Lower leg skin (tissue), 3 donors: ENCODE measurements around the gene NRL.

Experiments used
- POLR2A ChIP-seq, 2 donors: fragments of 450-650 bp; IDR thresholded peaks; one replicate each; pipeline ENCODE4 v1.6.1; 2016 to 2017; ENCODE audit warnings: antibody characterized with exemption in 2 of 2, mild to moderate bottlenecking in 1 of 2, moderate library complexity in 1 of 2
- TF ChIP-seq, protein P1 (sequence below), 3 donors: fragments of 450-650 bp; IDR thresholded peaks; one replicate each; pipeline ENCODE4 v1.5.1; 2016; ENCODE audit warnings: antibody characterized with exemption in 3 of 3, mild to moderate bottlenecking in 3 of 3, moderate library complexity in 2 of 3

DNA sequence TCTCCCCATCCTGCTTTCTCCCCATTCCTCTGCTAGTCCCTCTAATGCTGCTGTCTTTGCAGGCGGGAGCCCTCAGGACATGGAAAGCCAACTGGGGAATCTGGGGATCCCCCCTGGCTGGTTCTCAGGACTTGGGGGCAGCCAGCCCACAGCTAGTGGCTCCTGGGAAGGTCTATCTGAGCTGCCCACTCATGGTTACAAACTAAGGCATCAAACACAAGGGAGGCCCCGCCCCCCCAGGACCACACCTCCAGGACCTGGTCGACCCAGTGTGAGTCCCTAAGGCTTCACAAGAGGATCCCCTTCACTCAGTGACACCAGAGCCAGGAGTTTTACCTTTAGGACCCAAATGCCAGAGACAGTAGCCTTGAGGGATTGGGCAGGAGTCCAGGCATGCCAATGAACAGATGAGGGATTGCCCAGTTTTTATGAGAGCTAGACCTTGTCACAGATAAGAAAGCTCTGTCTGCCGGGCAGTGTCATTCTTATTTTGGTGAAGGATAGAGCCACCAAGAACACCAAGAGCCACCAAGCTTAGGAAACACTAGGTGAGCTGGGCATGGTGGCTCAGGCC, 51.4 kb downstream of the NRL start:
- no peak for TF ChIP-seq POLR2A (IDR thresholded peaks at IDR 0.05)
- TF ChIP-seq, protein P1, sequence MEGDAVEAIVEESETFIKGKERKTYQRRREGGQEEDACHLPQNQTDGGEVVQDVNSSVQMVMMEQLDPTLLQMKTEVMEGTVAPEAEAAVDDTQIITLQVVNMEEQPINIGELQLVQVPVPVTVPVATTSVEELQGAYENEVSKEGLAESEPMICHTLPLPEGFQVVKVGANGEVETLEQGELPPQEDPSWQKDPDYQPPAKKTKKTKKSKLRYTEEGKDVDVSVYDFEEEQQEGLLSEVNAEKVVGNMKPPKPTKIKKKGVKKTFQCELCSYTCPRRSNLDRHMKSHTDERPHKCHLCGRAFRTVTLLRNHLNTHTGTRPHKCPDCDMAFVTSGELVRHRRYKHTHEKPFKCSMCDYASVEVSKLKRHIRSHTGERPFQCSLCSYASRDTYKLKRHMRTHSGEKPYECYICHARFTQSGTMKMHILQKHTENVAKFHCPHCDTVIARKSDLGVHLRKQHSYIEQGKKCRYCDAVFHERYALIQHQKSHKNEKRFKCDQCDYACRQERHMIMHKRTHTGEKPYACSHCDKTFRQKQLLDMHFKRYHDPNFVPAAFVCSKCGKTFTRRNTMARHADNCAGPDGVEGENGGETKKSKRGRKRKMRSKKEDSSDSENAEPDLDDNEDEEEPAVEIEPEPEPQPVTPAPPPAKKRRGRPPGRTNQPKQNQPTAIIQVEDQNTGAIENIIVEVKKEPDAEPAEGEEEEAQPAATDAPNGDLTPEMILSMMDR (IDR thresholded peaks at IDR 0.05) = no peak
